GM18499 (cell line): ENCODE results near the gene LOX.
A peak's percentile ranks its signal among the peaks of the same experiment; 100 is the strongest.

ENCODE experiments used
- ATAC-seq: cut with Tn5 transposase; IDR thresholded peaks from one replicate; pipeline ENCODE4 v1.9.1; 2021; ENCODE audit warnings: moderate number of reproducible peaks; ENCODE audit not compliant: insufficient read depth, unreplicated experiment

LOX gene

DNA sequence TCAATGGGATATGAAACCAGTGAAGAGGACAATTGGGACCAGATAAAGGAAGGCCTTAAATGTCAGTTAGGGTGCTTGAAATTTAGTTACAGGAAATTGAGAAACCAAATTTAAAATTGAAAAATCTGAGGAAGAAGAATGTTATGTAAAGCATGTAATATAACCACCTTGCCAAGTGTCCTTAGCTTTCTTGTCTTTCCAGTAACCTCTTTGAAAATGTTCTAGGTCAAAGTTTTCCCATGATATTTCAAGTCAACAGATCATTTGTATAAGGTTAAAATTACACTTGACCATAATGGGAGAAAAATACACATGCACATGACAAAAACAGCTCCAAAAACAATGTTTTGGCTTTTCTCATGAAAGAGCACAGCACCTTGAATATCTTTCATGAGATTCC lies 21.1 kb downstream of the LOX start:
- no peak for ATAC-seq

DNA sequence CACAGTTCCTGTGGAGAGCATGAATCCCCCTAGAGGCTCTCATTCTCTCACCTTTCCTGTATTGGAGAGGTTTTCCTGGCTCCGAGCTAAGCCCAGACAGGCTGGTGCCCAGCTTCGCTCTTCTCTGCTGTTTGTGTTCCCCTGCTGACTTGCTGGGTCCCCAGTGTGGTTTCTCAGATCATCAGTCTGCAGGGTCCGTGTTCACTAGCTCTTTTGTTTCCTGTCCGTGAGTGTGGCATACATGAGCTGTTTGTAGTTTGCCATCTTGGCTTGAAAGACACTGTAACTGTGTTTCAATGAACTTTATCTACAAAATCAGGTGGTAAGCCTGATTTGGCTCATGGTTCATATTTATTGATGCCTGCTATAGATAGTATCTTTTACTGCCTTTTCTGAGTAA lies 23.8 kb downstream of the LOX start:
- peak; percentile 63 for ATAC-seq

DNA sequence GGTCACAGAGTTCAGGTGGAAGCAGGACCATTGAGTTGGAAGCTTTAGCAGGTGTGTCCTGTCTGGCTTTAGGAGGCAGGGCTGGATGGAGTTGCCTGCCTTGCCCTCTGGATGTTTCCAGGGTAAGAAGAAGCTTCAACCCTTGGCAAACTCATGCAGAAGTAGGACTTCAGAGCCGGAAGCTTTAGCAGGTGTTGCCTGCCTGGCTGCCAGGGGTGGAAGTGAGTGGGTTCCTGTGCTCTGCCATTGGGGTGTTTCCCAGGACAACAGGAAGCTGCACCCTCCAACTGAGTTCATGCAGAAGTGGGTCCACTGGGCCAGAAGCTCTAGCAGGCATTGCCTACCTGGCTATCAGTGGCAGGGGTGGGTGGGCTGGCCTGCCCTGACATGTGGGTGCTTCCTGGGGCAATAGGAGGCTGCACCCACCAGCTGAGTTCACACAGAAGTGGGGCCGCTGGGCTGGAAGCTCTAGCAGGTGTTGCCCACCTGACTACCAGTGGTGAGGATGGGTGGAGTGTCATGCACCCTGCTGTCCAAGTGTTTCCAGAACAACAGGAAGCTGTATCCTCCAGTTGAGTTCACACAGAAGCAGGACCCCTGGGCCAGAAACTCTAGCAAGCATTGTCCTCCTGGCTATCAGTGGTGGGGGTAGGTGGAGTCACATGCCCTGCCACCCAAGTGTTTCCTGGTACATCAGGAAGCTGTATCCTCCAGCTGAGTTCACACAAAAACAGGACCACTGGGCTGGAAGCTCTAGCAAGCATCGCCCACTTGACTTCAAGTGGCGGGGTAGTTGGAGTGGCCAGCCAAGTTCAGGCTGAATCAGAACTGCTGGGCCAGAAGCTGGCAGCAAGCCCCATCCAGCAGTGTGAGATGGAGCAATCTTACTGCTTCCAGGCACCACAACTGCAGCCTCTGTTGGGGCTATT lies 24.6 kb downstream of the LOX start:
- peak; percentile 20 for ATAC-seq

DNA sequence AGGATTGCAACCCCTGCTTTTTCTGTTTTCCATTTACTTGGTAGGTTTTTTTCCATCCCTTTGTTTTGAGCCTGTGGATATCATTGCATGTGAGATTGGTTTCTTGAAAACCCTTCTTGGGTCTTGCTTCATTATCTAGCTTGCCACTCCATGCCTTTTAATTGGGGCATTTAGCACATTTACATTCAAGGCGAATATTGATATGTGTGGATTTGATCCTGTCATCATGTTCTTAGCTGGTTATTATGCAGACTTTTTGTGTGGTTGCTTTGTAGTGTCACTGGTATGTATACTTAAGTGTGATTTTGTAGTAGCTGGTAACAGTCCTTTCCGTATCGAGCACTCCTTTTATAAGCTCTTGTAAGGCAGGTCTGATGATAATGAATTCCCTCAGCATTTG lies 26.5 kb downstream of the LOX start:
- ATAC-seq = no peak

DNA sequence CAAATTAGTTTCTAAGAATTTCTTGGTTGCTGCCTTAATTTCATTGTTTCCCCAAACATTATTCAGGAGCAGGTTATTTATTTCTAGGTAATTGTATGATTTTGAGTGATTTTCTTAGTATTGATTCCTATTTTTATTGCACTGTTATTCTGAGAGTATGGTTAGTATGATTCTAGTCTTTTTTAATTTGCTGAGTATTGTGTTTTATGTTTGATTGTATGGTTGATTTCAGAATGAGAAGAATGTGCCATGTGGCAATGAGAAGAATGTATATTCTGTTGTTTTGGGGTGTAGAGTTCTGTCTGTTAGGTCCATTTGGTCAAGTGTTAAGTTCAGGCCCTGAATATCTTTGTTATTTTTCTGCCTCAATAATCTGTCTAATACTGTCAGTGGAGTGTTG lies 27.1 kb downstream of the LOX start:
- no peak for ATAC-seq

DNA sequence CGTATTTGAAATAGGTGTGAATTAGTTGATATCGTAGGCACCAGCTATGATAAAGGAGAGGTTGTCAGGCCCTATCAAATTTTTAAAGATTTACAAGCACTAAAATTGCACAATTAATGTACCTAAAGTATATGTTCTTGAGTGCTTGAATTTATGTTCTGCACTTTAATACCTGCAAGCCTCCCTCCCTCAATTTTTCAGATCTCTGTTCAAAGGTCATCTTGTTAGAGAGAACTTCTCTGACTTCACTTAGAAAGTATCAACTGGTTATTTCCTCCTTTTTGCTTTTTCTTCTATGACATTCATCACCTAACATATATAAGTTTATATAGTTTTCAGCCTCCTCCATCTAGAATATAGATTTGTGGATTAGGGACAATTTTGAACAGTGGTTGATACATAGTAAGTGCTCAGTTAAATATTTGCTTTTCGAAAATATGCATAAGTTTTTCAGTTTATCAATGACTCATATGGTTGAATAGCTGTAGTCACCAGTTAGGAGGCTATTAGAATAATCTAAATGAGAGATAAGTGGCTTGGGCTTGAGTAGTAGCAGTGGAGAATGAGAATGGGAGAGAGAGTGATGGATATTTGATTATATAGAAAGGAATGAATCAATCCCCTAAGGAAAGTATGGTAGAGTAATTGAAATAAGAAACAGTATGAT lies 37.3 kb downstream of the LOX start:
- ATAC-seq = no peak

DNA sequence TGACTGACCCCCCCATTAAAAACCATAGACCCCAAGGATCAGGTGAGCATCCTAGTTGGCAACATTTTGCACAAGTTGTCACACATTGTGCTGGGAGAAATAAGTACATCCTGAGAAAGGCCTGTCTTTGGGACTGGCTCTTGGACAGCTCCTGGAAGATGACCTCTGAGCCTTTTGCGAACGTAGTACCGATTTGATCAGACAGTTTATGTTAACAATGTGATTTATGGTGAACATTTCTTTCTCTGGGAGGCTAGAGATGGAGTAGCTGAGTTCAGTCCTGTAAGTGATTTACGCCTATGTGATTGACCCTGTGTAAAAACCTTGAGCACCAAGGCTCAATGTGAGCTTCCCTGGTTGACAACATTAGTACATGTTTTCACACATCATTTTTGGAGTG lies 41.7 kb downstream of the LOX start:
- ATAC-seq = no peak

DNA sequence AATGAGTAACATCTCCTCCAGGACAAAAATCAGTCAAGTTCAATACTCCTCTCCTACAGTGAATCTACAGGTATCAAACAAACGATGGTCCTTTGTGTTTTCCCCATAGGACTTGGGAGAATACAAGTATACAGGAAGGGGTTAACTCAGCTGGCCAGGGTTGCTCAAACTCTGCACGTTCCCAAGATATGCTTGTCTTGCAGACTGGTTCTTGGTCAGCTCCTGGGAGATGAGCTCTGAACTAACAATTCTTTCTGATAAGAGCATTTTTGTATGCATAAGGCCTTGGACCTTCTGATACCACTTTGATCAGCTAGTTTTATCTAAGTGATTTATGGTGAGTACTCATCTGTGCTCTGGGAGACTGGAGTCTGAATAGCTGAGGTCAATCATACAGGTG lies 42.1 kb downstream of the LOX start:
- no peak for ATAC-seq

DNA sequence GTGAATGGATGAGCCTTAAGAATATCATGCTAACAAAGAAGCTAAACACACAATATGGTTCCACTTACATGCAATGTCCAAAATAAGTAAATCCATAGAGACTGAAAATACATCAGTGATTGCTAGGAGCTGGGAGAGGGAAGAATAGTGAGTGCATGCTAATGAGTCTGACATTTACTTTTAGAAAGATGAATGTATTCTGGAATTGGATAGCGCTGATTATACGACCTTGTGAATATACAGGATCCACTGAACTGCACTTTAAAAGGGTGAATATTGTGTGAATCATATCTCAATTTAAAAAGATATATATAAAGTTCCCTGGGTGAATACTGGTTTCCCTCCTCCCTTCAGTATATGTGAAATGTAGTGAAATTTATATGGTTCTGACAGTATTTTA lies 46.2 kb downstream of the LOX start:
- no peak for ATAC-seq

DNA sequence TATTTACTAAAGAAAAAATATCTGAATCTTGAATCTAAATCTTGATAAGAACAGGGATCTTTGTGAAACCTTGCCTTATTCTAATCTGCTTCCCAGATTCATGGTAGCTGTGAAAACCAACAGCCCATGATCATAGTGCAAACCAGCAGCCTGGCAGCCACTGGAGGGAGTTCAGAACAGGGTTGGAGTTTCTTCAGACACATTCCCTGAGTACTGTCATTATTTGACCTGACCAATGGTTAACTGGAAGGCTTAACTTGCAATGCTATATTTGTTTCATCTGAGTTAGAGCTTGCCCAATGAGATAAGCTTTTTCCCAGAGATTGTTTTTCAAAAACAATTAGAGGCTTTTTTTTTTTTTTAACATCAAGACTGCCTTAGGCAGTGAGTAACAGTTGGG lies 47.8 kb downstream of the LOX start:
- no peak for ATAC-seq

DNA sequence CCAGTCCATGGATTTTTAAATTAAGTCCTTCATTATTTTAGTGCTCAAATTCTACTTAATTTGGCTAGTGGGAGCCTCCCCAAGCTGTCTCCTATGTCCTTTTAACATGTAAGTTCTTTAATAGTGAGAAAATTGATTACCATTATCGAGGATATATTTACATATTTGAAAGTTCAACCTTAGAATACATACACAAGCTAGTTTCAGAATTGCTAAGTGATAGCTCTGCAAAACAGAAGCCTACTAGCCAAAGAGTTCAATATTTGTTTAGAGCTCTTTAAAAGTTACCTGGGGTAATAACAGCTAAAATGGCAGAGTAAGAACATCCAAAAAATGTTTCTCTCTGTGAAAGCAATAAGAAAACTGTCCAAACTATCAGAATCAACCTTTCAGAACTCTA lies 48.2 kb downstream of the LOX start:
- ATAC-seq = no peak

DNA sequence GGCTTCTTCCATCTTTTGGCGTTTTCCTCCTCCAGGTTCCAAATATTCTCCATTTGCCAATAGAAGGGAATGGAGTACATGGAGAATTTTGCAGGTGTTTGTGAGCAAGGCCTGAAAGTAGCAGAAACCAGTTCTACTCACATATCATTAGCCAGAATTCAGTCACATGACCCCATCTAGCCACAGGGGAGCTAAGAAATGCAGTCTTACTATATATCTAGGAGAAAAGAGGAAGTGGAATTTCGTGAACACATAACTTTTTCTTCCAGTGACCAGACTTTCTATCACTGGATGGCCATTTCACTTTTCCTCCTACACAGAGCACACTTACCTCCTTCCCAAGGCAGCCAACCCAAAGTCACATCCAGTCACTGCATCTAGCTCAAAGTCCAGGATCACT lies 55.1 kb downstream of the LOX start:
- ATAC-seq = peak; percentile 51

DNA sequence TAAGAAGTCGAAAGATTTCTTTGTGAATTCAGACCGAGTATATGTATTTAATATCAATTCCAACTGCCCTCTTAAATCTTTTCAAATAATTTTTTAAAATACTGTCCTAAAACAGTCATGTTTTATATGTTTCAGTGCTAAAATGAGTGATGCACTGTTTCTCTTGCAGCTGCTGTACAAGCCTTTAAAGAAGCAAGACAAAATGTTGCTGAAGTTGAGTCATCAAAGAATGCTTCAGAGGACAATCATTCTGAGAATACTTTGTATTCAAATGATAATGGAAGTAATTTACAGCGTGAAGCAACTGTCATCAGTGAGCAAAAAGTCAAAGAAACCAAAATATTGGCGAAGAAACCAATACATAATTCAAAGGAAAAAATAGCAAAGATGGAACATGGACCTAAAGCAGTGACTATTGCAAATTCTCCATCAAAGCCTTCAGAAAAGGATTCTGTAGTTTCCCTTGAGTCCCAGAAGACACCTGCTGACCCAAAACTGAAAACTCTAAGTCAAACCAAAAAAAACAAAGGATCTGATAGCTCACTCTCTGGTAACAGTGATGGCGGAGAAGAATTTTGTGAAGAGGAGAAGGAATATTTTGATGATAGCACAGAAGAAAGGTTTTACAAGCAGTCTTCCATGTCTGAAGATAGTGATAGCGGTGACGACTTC lies 58.0 kb downstream of the LOX start:
- peak; percentile 39 for ATAC-seq

DNA sequence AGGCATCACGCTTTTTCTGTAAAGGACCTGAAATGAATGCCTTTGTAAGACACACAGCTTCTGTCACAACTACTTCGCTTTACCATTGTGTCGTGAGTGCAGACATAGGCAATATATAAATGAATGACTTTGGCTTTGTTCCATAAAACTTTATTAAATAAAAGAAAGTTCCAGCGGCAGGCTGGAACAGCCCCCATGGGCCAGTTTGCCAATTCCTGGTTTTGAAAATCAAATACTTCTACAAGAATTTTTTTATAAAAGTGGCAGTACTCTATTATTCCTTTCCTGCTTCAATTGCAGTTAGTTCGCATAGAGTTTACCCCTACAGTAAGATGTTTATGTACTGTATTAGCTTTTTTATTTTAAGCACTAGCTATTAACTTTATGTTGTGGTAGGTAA lies 62.6 kb downstream of the LOX start:
- ATAC-seq = no peak

DNA sequence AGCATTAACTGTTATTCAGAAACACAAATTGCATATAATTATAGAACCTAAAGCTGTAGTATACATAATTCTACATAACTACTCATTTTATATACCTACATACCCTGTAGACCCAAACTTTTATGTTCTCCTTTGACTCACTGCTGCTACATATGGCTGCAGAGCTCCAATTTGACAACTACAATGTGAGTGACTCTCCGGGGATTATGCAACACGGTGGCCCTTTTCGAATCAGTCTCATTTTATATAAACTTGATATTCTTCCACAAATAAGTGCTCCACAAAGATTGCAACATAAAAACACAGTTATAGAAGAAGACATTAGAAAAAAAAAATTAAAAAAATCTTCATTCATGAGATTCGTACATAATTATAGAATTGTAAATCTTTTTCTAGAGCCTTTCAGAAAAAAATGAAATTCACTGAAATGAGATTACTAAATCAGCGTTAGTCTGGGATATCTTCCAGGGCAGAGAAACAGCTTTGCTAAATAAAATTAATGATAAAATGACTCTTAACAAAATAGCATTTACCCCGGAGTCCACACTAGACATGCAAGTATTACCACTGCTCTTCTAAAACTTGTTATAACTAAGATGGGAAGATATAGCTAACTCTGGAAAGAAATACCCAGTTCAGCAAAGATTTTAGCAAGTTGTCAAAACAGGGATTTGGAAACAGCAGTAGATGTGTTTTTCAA lies 63.7 kb downstream of the LOX start:
- no peak for ATAC-seq
